Keratinocyte (primary cell): ENCODE data around the gene GRIA2. TPM values are rescaled to one million over a fixed set of nuclear protein-coding genes. Genes with fewer than 3 reads are reported as not detected.

Experiments
- DNase-seq: peaks from one replicate; pipeline ENCODE4 v3.0.0-alpha.2; 2011; ENCODE audit warnings: low read depth, missing footprints, low spot score
- FAIRE-seq: peaks from 2 replicates; lab custom pipeline; 2011; peaks lifted over from hg19 to GRCh38; lab: Jason Lieb, UNC
- H2AFZ ChIP-seq: 2 replicates; pipeline ENCODE4 v1.6.0; 2012; ENCODE audit warnings: low read length, control low read depth, inconsistent platforms; ENCODE audit not compliant: control insufficient read depth
- H3K27ac ChIP-seq: 2 replicates; pipeline ENCODE4 v1.5.1; 2011; ENCODE audit warnings: low read length; ENCODE audit not compliant: control insufficient read depth, insufficient read depth
- H3K27me3 ChIP-seq: 3 replicates; pipeline ENCODE4 v1.6.0; 2011; ENCODE audit warnings: low read length; ENCODE audit not compliant: control insufficient read depth, insufficient read depth; ENCODE audit errors: extremely low read depth
- H3K36me3 ChIP-seq, 2 experiments: 2 replicates in 1 of 2; 3 replicates in 1 of 2; pipeline ENCODE4 v1.5.1; 2011; ENCODE audit warnings: low read length in 2 of 2, mild to moderate bottlenecking in 1 of 2; ENCODE audit not compliant: control insufficient read depth in 2 of 2, insufficient read depth in 2 of 2; ENCODE audit errors: extremely low read depth in 1 of 2
- H3K4me1 ChIP-seq: 3 replicates; pipeline ENCODE4 v1.5.1; 2011; ENCODE audit warnings: low read length; ENCODE audit not compliant: control insufficient read depth, insufficient read depth; ENCODE audit errors: extremely low read depth
- H3K4me2 ChIP-seq: 3 replicates; pipeline ENCODE4 v1.6.0; 2011; ENCODE audit warnings: low read depth, low read length; ENCODE audit not compliant: control insufficient read depth, insufficient read depth; ENCODE audit errors: extremely low read depth
- H3K4me3 ChIP-seq, 3 experiments: fragments of 200-600 bp in 1 of 3; sonication (generic) in 1 of 3; 2 replicates in 2 of 3; 3 replicates in 1 of 3; pipeline ENCODE4 v1.5.1; 2011 to 2016; ENCODE audit warnings: low read length in 3 of 3, mild to moderate bottlenecking in 3 of 3, control low read depth in 2 of 3, inconsistent platforms in 1 of 3, low read depth in 1 of 3, mixed read lengths in 1 of 3, mixed run types in 1 of 3, moderate library complexity in 1 of 3; ENCODE audit not compliant: control insufficient read depth in 2 of 3, insufficient read depth in 2 of 3; ENCODE audit errors: extremely low read depth in 1 of 3
- H3K79me2 ChIP-seq: 2 replicates; pipeline ENCODE4 v1.6.0; 2012; ENCODE audit warnings: low read length; ENCODE audit not compliant: control insufficient read depth, insufficient read depth
- H3K9ac ChIP-seq: 3 replicates; pipeline ENCODE4 v1.6.0; 2011; ENCODE audit warnings: low read length; ENCODE audit not compliant: control insufficient read depth, insufficient read depth; ENCODE audit errors: extremely low read depth
- H3K9me1 ChIP-seq: 3 replicates; pipeline ENCODE4 v1.6.0; 2011; ENCODE audit warnings: low read length; ENCODE audit not compliant: control insufficient read depth, insufficient read depth; ENCODE audit errors: extremely low read depth
- H3K9me3 ChIP-seq: 2 replicates; pipeline ENCODE4 v1.5.1; 2012; ENCODE audit warnings: low read depth, low read length; ENCODE audit not compliant: control insufficient read depth
- H4K20me1 ChIP-seq: 3 replicates; pipeline ENCODE4 v1.6.0; 2011; ENCODE audit warnings: low read length; ENCODE audit not compliant: control insufficient read depth, insufficient read depth; ENCODE audit errors: extremely low read depth
- EZH2 ChIP-seq: IDR thresholded peaks from one replicate; pipeline ENCODE4 v1.6.1; 2012; ENCODE audit warnings: inconsistent platforms, mild to moderate bottlenecking, low read length, moderate library complexity
- dilution Hi-C: fragments of 300-500 bp; cut with MboI; formaldehyde crosslinking; loops from one replicate; pipeline ENCODE4 v1.7.0; 2020; ENCODE audit warnings: low sequenced_read_pairs; ENCODE audit not compliant: extremely low pct_ligation_motif_present
- polyA plus RNA-seq, 5 experiments: library from polyadenylated mRNA; depleted of rRNA in 3 of 5; stranded (reverse) in 3 of 5; stranded (forward) in 1 of 5; unstranded in 1 of 5; fragments of >200 nt; gene quantifications; 1 replicate in 1 of 5; 2 replicates in 3 of 5; 3 replicates in 1 of 5; pipeline versions ENCODE4 v1.2.1 to v1.2.3, GENCODE V29; 2011 to 2012; ENCODE audit warnings: missing spikeins in 2 of 5, low read depth in 1 of 5, low replicate concordance in 1 of 5
- TF ChIP-seq, protein P1 (sequence below), 3 experiments: IDR thresholded peaks in 1 of 3; conservative IDR thresholded peaks in 1 of 3; optimal IDR thresholded peaks in 1 of 3; 2 replicates in 2 of 3; 3 replicates in 1 of 3; pipeline versions ENCODE3 to v1.5.1; 2011; ENCODE audit warnings: low read length in 3 of 3, mild to moderate bottlenecking in 3 of 3, moderate library complexity in 2 of 3, control low read depth in 1 of 3, inconsistent platforms in 1 of 3; ENCODE audit not compliant: insufficient read depth in 2 of 3; ENCODE audit errors: extremely low read depth in 1 of 3

The GRIA2 gene
- polyA plus RNA-seq, 1 donor (not counting 4 experiments of a cell fraction or from before 2014, with no cell fraction given), result not detected

DNA sequence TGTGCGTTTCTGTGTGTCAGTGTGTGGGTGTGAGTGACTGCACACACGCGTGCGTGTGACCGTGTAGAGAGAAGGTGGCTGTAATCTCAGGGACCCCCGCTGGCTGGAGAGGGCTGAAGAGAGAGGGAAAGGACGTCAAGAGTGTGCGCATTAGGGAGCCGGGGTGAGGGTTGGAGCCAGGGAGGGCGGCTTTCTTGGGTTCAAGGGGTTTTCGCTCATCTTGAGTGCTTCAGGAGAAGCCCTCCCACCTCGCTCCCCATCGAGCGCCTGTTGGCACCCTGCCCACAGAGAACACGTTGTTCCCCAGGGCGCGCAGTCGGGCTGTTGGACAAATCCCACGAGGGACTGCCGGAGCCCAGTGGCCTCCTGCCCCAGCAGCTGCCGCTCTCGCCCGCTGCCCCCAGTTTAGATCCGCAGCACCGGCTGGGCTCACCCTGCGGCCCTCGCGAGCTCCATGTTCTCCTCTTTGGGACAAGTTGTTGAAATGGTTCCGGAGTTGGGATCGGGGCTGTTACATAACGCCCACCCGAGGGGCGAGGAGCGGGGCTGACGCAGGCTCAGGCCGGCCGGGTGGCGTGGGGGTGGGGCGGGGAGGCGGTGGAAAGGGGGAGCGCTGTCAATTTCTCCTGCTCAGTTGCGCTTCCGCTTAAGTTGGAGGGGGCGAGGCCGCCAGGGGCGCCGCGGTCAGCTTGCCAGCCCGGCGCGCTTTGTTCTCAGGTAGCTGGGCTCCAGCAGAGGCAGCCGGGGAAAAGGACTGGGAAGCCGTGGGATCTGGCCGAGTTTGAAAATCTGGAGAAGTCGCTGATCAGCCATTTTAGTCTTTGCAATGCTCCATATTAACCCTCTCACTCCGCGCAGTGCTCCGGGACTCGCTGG is 1.6 kb downstream of the GRIA2 start:
- H2AFZ ChIP-seq, result no peak overlapping the region
- no peaks in the 10 kb centered on the region for H3K79me2 ChIP-seq
- peak overlapping the region; percentile 0 to 40 (median 38) for H3K4me3 ChIP-seq
- no peak overlapping the region for H3K27ac ChIP-seq
- FAIRE-seq (no peak), DNase-seq (no peak)
- TF ChIP-seq, protein P1, sequence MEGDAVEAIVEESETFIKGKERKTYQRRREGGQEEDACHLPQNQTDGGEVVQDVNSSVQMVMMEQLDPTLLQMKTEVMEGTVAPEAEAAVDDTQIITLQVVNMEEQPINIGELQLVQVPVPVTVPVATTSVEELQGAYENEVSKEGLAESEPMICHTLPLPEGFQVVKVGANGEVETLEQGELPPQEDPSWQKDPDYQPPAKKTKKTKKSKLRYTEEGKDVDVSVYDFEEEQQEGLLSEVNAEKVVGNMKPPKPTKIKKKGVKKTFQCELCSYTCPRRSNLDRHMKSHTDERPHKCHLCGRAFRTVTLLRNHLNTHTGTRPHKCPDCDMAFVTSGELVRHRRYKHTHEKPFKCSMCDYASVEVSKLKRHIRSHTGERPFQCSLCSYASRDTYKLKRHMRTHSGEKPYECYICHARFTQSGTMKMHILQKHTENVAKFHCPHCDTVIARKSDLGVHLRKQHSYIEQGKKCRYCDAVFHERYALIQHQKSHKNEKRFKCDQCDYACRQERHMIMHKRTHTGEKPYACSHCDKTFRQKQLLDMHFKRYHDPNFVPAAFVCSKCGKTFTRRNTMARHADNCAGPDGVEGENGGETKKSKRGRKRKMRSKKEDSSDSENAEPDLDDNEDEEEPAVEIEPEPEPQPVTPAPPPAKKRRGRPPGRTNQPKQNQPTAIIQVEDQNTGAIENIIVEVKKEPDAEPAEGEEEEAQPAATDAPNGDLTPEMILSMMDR (optimal IDR thresholded peaks at IDR 0.05 in 1 of 3, IDR thresholded peaks at IDR 0.05 in 1 of 3, conservative IDR thresholded peaks at IDR 0.05 in 1 of 3; ENCODE audit: extremely low read depth in 1 of 3, insufficient read depth in 2 of 3, low read length in 3 of 3), result no peak
- peak; percentile 92 for TF ChIP-seq EZH2
- peaks cover 43% of the 10 kb centered on the region for H3K27me3 ChIP-seq
- H3K9ac ChIP-seq, result no peak overlapping the region
- H3K4me2 ChIP-seq, result peak overlapping the region; percentile 75
- dilution Hi-C loops, result loop anchor here (25.0 kb wide), 1 partner anchor 740 kb away; no protein-coding TSS in a partner anchor
- H3K36me3 ChIP-seq, result no peaks in the 10 kb centered on the region
- no peaks in the 10 kb centered on the region for H3K9me3 ChIP-seq
- H3K9me1 ChIP-seq, result no peaks in the 10 kb centered on the region
- peaks cover 5% of the 10 kb centered on the region for H3K4me1 ChIP-seq
- H4K20me1 ChIP-seq, result no peaks in the 10 kb centered on the region

DNA sequence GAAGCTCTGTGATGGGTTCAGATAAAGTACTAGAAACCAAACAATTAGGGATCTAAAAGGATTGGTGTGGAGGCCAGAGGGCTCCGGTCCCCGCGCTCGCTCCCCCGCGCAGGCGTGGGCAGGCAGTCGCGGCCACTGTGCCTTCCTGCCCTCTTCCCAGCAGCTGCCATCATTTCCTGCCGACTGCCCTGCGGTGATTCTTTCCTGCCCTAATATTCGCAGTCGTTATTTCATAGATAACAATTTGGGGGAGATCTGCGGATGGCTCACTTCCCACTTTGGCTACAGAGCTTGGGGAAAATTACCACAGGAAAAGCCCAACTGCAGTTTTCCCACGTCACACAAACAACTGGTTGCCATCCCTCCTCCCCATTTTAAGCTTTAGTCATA is 2.2 kb downstream of the GRIA2 start:
- Histone ChIP-seq H3K4me2 (peak overlapping the region; percentile 75), H3K4me3 (peak overlapping the region; percentile 0 to 40 (median 38)), H3K79me2 (no peaks in the 10 kb centered on the region), H3K36me3 (no peaks in the 10 kb centered on the region), H3K9me3 (no peaks in the 10 kb centered on the region), H3K9me1 (no peaks in the 10 kb centered on the region), H3K27ac (no peak overlapping the region), H3K4me1 (peaks cover 5% of the 10 kb centered on the region), H2AFZ (no peak overlapping the region), H3K27me3 (peaks cover 43% of the 10 kb centered on the region), H3K9ac (no peak overlapping the region), H4K20me1 (no peaks in the 10 kb centered on the region)
- FAIRE-seq, result no peak
- dilution Hi-C loops, result loop anchor here (25.0 kb wide), 1 partner anchor 740 kb away; no protein-coding TSS in a partner anchor
- TF ChIP-seq, protein P1 (optimal IDR thresholded peaks at IDR 0.05 in 1 of 3, IDR thresholded peaks at IDR 0.05 in 1 of 3, conservative IDR thresholded peaks at IDR 0.05 in 1 of 3; ENCODE audit: extremely low read depth in 1 of 3, insufficient read depth in 2 of 3, low read length in 3 of 3), result no peak
- peak; percentile 38 for TF ChIP-seq EZH2
- DNase-seq, result no peak
